Gastroesophageal sphincter (tissue), 3 donors: ENCODE data around the gene CRYBA4.

ENCODE experiments used
- EP300 ChIP-seq: sonication (generic); formaldehyde crosslinking; IDR thresholded peaks from one replicate; pipeline ENCODE4 v1.6.1; 2017; ENCODE audit warnings: antibody characterized with exemption, mild to moderate bottlenecking
- POLR2A ChIP-seq, 2 donors: fragments of 450-650 bp; IDR thresholded peaks; one replicate each; pipeline ENCODE4 v1.6.1; 2017; ENCODE audit warnings: antibody characterized with exemption in 2 of 2, mild to moderate bottlenecking in 2 of 2, moderate library complexity in 1 of 2
- TF ChIP-seq, protein P1 (sequence below), 4 experiments: fragments of 200-600 bp in 2 of 4; fragments of 450-650 bp in 2 of 4; sonication (generic) in 1 of 4; IDR thresholded peaks; one replicate each; pipeline ENCODE4 v1.5.1; 2017 to 2019; ENCODE audit warnings: antibody characterized with exemption in 4 of 4, mild to moderate bottlenecking in 2 of 4, moderate library complexity in 2 of 4

GRCh38 chr22:26667140-26667539, 45.4 kb downstream of the CRYBA4 start:
- TF ChIP-seq EP300 (no peak), POLR2A (IDR thresholded peaks at IDR 0.05) (no peak)
- TF ChIP-seq, protein P1, sequence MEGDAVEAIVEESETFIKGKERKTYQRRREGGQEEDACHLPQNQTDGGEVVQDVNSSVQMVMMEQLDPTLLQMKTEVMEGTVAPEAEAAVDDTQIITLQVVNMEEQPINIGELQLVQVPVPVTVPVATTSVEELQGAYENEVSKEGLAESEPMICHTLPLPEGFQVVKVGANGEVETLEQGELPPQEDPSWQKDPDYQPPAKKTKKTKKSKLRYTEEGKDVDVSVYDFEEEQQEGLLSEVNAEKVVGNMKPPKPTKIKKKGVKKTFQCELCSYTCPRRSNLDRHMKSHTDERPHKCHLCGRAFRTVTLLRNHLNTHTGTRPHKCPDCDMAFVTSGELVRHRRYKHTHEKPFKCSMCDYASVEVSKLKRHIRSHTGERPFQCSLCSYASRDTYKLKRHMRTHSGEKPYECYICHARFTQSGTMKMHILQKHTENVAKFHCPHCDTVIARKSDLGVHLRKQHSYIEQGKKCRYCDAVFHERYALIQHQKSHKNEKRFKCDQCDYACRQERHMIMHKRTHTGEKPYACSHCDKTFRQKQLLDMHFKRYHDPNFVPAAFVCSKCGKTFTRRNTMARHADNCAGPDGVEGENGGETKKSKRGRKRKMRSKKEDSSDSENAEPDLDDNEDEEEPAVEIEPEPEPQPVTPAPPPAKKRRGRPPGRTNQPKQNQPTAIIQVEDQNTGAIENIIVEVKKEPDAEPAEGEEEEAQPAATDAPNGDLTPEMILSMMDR (IDR thresholded peaks at IDR 0.05), result no peak
